ENCODE measurements around the gene WRNIP1. TPM values are rescaled to one million over a fixed set of nuclear protein-coding genes. Genes with fewer than 3 reads are reported as not detected.

Gene WRNIP1
- total RNA-seq, 5 donors from 2014 or later (not counting 1 experiment from before 2014, with no cell fraction given), result 30.1 to 46.1 (median 41.1) TPM

- ATAC-seq (replicated peaks in 1 of 4) (no peak), DNase-seq (no peak)
- ChIA-PET CTCF (no interaction called here), POLR2A (interaction anchor here in 1 of 2 donors (0.5 kb wide), 1 partner anchor 122 kb away, joined by 3 read pairs; no protein-coding TSS in a partner anchor)
- Mint-ChIP-seq H3K9me3 (peaks cover 11 to 19% (median 15%) of the 10 kb centered on the region in 3 donors), H3K27ac (no peak overlapping the region), H3K27me3 (no peaks in the 10 kb centered on the region), H3K36me3 (peaks cover 17% of the 10 kb centered on the region), H3K4me1 (peaks cover 19 to 29% (median 25%) of the 10 kb centered on the region in 3 donors), H3K4me3 (no peak overlapping the region)
- WGBS (ENCODE audit: insufficient coverage), result 55% methylated on average over 5 of the region's 7 CpGs
- peaks cover 0 to 12% of the 10 kb centered on the region in 2 experiments for H3K4me1 ChIP-seq (ENCODE audit: control insufficient read depth in 1 of 2, extremely low read depth in 1 of 2, insufficient read depth in 2 of 2, low read length in 2 of 2)
- no peaks in the 10 kb centered on the region for H3K27me3 ChIP-seq (replicated peaks in 1 of 2; ENCODE audit: control insufficient read depth in 2 of 2, extremely low read depth in 1 of 2, insufficient read depth in 2 of 2, low read length in 1 of 2)
- peaks cover 5% of the 10 kb centered on the region for H3K9me3 ChIP-seq
- H3K27ac ChIP-seq (ENCODE audit: low read length), result no peak overlapping the region
- H3K36me3 ChIP-seq (ENCODE audit: control insufficient read depth in 2 of 2, extremely low read depth in 1 of 2, insufficient read depth in 1 of 2, low read length in 1 of 2), result no peaks in the 10 kb centered on the region
- H3K4me3 ChIP-seq (ENCODE audit: control insufficient read depth in 1 of 2, extremely low read depth in 1 of 2, low read length in 1 of 2), result no peak overlapping the region
Measured at GRCh38 chr6:2819978-2820377, 54.8 kb downstream of the WRNIP1 start.

GRCh38 chr6:2820415-2820814, 55.2 kb downstream of the WRNIP1 start:
- no peak overlapping the region for H3K27ac Mint-ChIP-seq
- H3K27me3 Mint-ChIP-seq, result no peaks in the 10 kb centered on the region
- H3K36me3 ChIP-seq (ENCODE audit: control insufficient read depth in 2 of 2, extremely low read depth in 1 of 2, insufficient read depth in 1 of 2, low read length in 1 of 2), result no peaks in the 10 kb centered on the region
- H3K4me3 ChIP-seq (ENCODE audit: control insufficient read depth in 1 of 2, extremely low read depth in 1 of 2, low read length in 1 of 2), result no peak overlapping the region
- H3K27me3 ChIP-seq (replicated peaks in 1 of 2; ENCODE audit: control insufficient read depth in 2 of 2, extremely low read depth in 1 of 2, insufficient read depth in 2 of 2, low read length in 1 of 2), result no peaks in the 10 kb centered on the region
- no peak for ATAC-seq (replicated peaks in 1 of 4)
- no CpG with 5 or more reads among the region's 2 CpGs for WGBS (ENCODE audit: insufficient coverage)
- ChIA-PET POLR2A (interaction anchor here in 1 of 2 donors (0.5 to 0.7 kb wide), 2 partner anchors 122 to 146 kb away, joined by 3 to 11 read pairs; no protein-coding TSS in a partner anchor), CTCF (interaction anchor here in 1 of 2 donors (0.7 kb wide), 1 partner anchor 1224 kb away, joined by 12 read pairs; no protein-coding TSS in a partner anchor)
- H3K4me1 ChIP-seq (ENCODE audit: control insufficient read depth in 1 of 2, extremely low read depth in 1 of 2, insufficient read depth in 2 of 2, low read length in 2 of 2), result peaks cover 0 to 12% of the 10 kb centered on the region in 2 experiments
- no peak overlapping the region for H3K27ac ChIP-seq (ENCODE audit: low read length)
- peaks cover 19 to 29% (median 25%) of the 10 kb centered on the region in 3 donors for H3K4me1 Mint-ChIP-seq
- no peak overlapping the region for H3K4me3 Mint-ChIP-seq
- DNase-seq, result no peak
- peaks cover 8 to 15% (median 10%) of the 10 kb centered on the region in 3 donors for H3K9me3 Mint-ChIP-seq
- peaks cover 17% of the 10 kb centered on the region for H3K36me3 Mint-ChIP-seq
- peaks cover 5% of the 10 kb centered on the region for H3K9me3 ChIP-seq

- no peak overlapping the region for H3K27ac ChIP-seq (ENCODE audit: low read length)
- no peak overlapping the region for H3K4me3 ChIP-seq (ENCODE audit: control insufficient read depth in 1 of 2, extremely low read depth in 1 of 2, low read length in 1 of 2)
- H3K4me1 Mint-ChIP-seq, result peaks cover 19 to 29% (median 25%) of the 10 kb centered on the region in 3 donors
- no peak for ATAC-seq (replicated peaks in 1 of 4)
- no peaks in the 10 kb centered on the region for H3K27me3 Mint-ChIP-seq
- H3K36me3 ChIP-seq (ENCODE audit: control insufficient read depth in 2 of 2, extremely low read depth in 1 of 2, insufficient read depth in 1 of 2, low read length in 1 of 2), result no peaks in the 10 kb centered on the region
- H3K4me3 Mint-ChIP-seq, result no peak overlapping the region
- ChIA-PET POLR2A (interaction anchor here in 1 of 2 donors (0.7 kb wide), 1 partner anchor 268 kb away, joined by 13 read pairs; no protein-coding TSS in a partner anchor), CTCF (no interaction called here)
- no peaks in the 10 kb centered on the region for H3K9me3 ChIP-seq
- no peaks in the 10 kb centered on the region for H3K27me3 ChIP-seq (replicated peaks in 1 of 2; ENCODE audit: control insufficient read depth in 2 of 2, extremely low read depth in 1 of 2, insufficient read depth in 2 of 2, low read length in 1 of 2)
- H3K9me3 Mint-ChIP-seq, result peaks cover 0 to 4% (median 1%) of the 10 kb centered on the region in 3 donors
- H3K27ac Mint-ChIP-seq, result no peak overlapping the region
- H3K36me3 Mint-ChIP-seq, result peaks cover 8% of the 10 kb centered on the region
- H3K4me1 ChIP-seq (ENCODE audit: control insufficient read depth in 1 of 2, extremely low read depth in 1 of 2, insufficient read depth in 2 of 2, low read length in 2 of 2), result peaks cover 0 to 12% of the 10 kb centered on the region in 2 experiments
- no peak for DNase-seq
- WGBS (ENCODE audit: insufficient coverage), result no CpG with 5 or more reads among the region's 3 CpGs
Measured at GRCh38 chr6:2821554-2821953, 56.4 kb downstream of the WRNIP1 start.

- H3K9me3 Mint-ChIP-seq, result no peaks in the 10 kb centered on the region
- peaks cover 9 to 13% (median 13%) of the 10 kb centered on the region in 3 donors for H3K4me1 Mint-ChIP-seq
- H3K27me3 ChIP-seq (replicated peaks in 1 of 2; ENCODE audit: control insufficient read depth in 2 of 2, extremely low read depth in 1 of 2, insufficient read depth in 2 of 2, low read length in 1 of 2), result no peaks in the 10 kb centered on the region
- H3K36me3 ChIP-seq (ENCODE audit: control insufficient read depth in 2 of 2, extremely low read depth in 1 of 2, insufficient read depth in 1 of 2, low read length in 1 of 2), result no peaks in the 10 kb centered on the region
- H3K27ac ChIP-seq (ENCODE audit: low read length), result no peak overlapping the region
- WGBS (ENCODE audit: insufficient coverage), result 100% methylated on average over 1 of the region's 7 CpGs
- ATAC-seq (replicated peaks in 1 of 4), result no peak
- H3K9me3 ChIP-seq, result no peaks in the 10 kb centered on the region
- ChIA-PET POLR2A (no interaction called here), CTCF (interaction anchor here in 1 of 2 donors (0.5 kb wide), 1 partner anchor 225 kb away, joined by 3 read pairs; no protein-coding TSS in a partner anchor)
- H3K27ac Mint-ChIP-seq, result no peak overlapping the region
- H3K4me1 ChIP-seq (ENCODE audit: control insufficient read depth in 1 of 2, extremely low read depth in 1 of 2, insufficient read depth in 2 of 2, low read length in 2 of 2), result peaks cover 0 to 7% of the 10 kb centered on the region in 2 experiments
- no peak overlapping the region for H3K4me3 Mint-ChIP-seq
- no peak overlapping the region for H3K4me3 ChIP-seq (ENCODE audit: control insufficient read depth in 1 of 2, extremely low read depth in 1 of 2, low read length in 1 of 2)
- no peaks in the 10 kb centered on the region for H3K27me3 Mint-ChIP-seq
- peaks cover 7% of the 10 kb centered on the region for H3K36me3 Mint-ChIP-seq
- no peak for DNase-seq
Measured at GRCh38 chr6:2823104-2823850, 58.1 kb downstream of the WRNIP1 start.

- Mint-ChIP-seq H3K4me3 (no peak overlapping the region), H3K4me1 (peaks cover 0 to 5% (median 1%) of the 10 kb centered on the region in 3 donors), H3K27me3 (no peaks in the 10 kb centered on the region), H3K27ac (no peak overlapping the region), H3K9me3 (no peaks in the 10 kb centered on the region), H3K36me3 (peaks cover 15% of the 10 kb centered on the region)
- no peaks in the 10 kb centered on the region for H3K9me3 ChIP-seq
- ATAC-seq (replicated peaks in 1 of 4) (no peak), DNase-seq (no peak)
- no peak overlapping the region for H3K4me3 ChIP-seq (ENCODE audit: control insufficient read depth in 1 of 2, extremely low read depth in 1 of 2, low read length in 1 of 2)
- CTCF ChIA-PET, result interaction anchor here in 1 of 2 donors (0.9 kb wide), 1 partner anchor 16 kb away, joined by 3 read pairs; the partner anchor contains the start of gene SERPINB1
- no peaks in the 10 kb centered on the region for H3K27me3 ChIP-seq (replicated peaks in 1 of 2; ENCODE audit: control insufficient read depth in 2 of 2, extremely low read depth in 1 of 2, insufficient read depth in 2 of 2, low read length in 1 of 2)
- no peak overlapping the region for H3K27ac ChIP-seq (ENCODE audit: low read length)
- H3K36me3 ChIP-seq (ENCODE audit: control insufficient read depth in 2 of 2, extremely low read depth in 1 of 2, insufficient read depth in 1 of 2, low read length in 1 of 2), result no peaks in the 10 kb centered on the region
- whole genome bisulfite sequencing (ENCODE audit: insufficient coverage), result no CpG with 5 or more reads among the region's 2 CpGs
- H3K4me1 ChIP-seq (ENCODE audit: control insufficient read depth in 1 of 2, extremely low read depth in 1 of 2, insufficient read depth in 2 of 2, low read length in 2 of 2), result no peaks in the 10 kb centered on the region
- POLR2A ChIA-PET, result no interaction called here
Measured at GRCh38 chr6:2826131-2826530, 60.9 kb downstream of the WRNIP1 start.

GRCh38 chr6:2827142-2827541, 61.9 kb downstream of the WRNIP1 start:
- Mint-ChIP-seq H3K4me1 (peaks cover 0 to 5% (median 1%) of the 10 kb centered on the region in 3 donors), H3K36me3 (peaks cover 17% of the 10 kb centered on the region), H3K9me3 (no peaks in the 10 kb centered on the region), H3K27me3 (no peaks in the 10 kb centered on the region), H3K4me3 (no peak overlapping the region), H3K27ac (no peak overlapping the region)
- H3K4me3 ChIP-seq (ENCODE audit: control insufficient read depth in 1 of 2, extremely low read depth in 1 of 2, low read length in 1 of 2), result no peak overlapping the region
- no peaks in the 10 kb centered on the region for H3K27me3 ChIP-seq (replicated peaks in 1 of 2; ENCODE audit: control insufficient read depth in 2 of 2, extremely low read depth in 1 of 2, insufficient read depth in 2 of 2, low read length in 1 of 2)
- no peak overlapping the region for H3K27ac ChIP-seq (ENCODE audit: low read length)
- no peaks in the 10 kb centered on the region for H3K9me3 ChIP-seq
- DNase-seq (no peak), ATAC-seq (replicated peaks in 1 of 4) (no peak)
- H3K4me1 ChIP-seq (ENCODE audit: control insufficient read depth in 1 of 2, extremely low read depth in 1 of 2, insufficient read depth in 2 of 2, low read length in 2 of 2), result no peaks in the 10 kb centered on the region
- no CpG with 5 or more reads among the region's 6 CpGs for whole genome bisulfite sequencing (ENCODE audit: insufficient coverage)
- POLR2A ChIA-PET, result interaction anchor here in 1 of 2 donors (0.5 kb wide), 1 partner anchor 36 kb away, joined by 5 read pairs; no protein-coding TSS in a partner anchor
- CTCF ChIA-PET, result interaction anchor here in 1 of 2 donors (0.7 kb wide), 1 partner anchor 28 kb away, joined by 4 read pairs; no protein-coding TSS in a partner anchor
- peaks cover 0 to 4% of the 10 kb centered on the region in 2 donors for H3K36me3 ChIP-seq (ENCODE audit: control insufficient read depth in 2 of 2, extremely low read depth in 1 of 2, insufficient read depth in 1 of 2, low read length in 1 of 2)
